Dermis blood vessel endothelial cell (primary cell): Measurements from ENCODE around the gene GAN. TPM values are rescaled to one million over a fixed set of nuclear protein-coding genes. Genes with fewer than 3 reads are reported as not detected.

Experiments
- DNase-seq: peaks from one replicate; pipeline ENCODE4 v3.0.0; 2010
- total RNA-seq: library from RNA; depleted of rRNA; stranded (reverse); fragments of >200 nt; gene quantifications from 2 replicates; pipeline ENCODE4 v1.2.3, GENCODE V29; 2014

The GAN gene
- total RNA-seq, 1 donor from 2014 or later, result 10.7 TPM

GRCh38 chr16:81353895-81354294 lies 39.1 kb downstream of the GAN start:
- no peak for DNase-seq

GRCh38 chr16:81357711-81358260 lies 43.0 kb downstream of the GAN start:
- DNase-seq, result no peak

- DNase-seq, result no peak
Observed at GRCh38 chr16:81358860-81359259, 44.1 kb downstream of the GAN start.

GRCh38 chr16:81360135-81360534 lies 45.4 kb downstream of the GAN start:
- DNase-seq, result no peak

- no peak for DNase-seq
Observed at GRCh38 chr16:81365731-81366130, 51.0 kb downstream of the GAN start.

GRCh38 chr16:81366316-81366932 lies 51.7 kb downstream of the GAN start:
- DNase-seq, result peak; percentile 85

GRCh38 chr16:81367821-81368220 lies 53.1 kb downstream of the GAN start:
- peak; percentile 61 for DNase-seq

GRCh38 chr16:81369888-81370504 lies 55.2 kb downstream of the GAN start:
- no peak for DNase-seq

GRCh38 chr16:81371106-81371505 lies 56.3 kb downstream of the GAN start:
- no peak for DNase-seq

- DNase-seq, result peak; percentile 54
Observed at GRCh38 chr16:81374550-81374949, 59.8 kb downstream of the GAN start.

- DNase-seq, result peak; percentile 83
Observed at GRCh38 chr16:81376880-81377279, 62.1 kb downstream of the GAN start.

GRCh38 chr16:81378049-81378448 lies 63.3 kb downstream of the GAN start:
- no peak for DNase-seq

GRCh38 chr16:81380932-81381331 lies 66.2 kb downstream of the GAN start:
- DNase-seq, result no peak

- DNase-seq, result peak; percentile 90
Observed at GRCh38 chr16:81384006-81384405, 69.2 kb downstream of the GAN start.

- peak; percentile 95 for DNase-seq
Observed at GRCh38 chr16:81385031-81385756, 70.4 kb downstream of the GAN start.

- no peak for DNase-seq
Observed at GRCh38 chr16:81388357-81388756, 73.6 kb downstream of the GAN start.

- DNase-seq, result no peak
Observed at GRCh38 chr16:81390840-81391239, 76.1 kb downstream of the GAN start.

GRCh38 chr16:81392011-81392410 lies 77.2 kb downstream of the GAN start:
- no peak for DNase-seq

- no peak for DNase-seq
Observed at GRCh38 chr16:81394416-81394815, 79.7 kb downstream of the GAN start.

- DNase-seq, result peak; percentile 48
Observed at GRCh38 chr16:81394966-81395655, 80.3 kb downstream of the GAN start.

GRCh38 chr16:81397058-81397878 lies 82.5 kb downstream of the GAN start:
- DNase-seq, result no peak

GRCh38 chr16:81397879-81398520 lies 83.2 kb downstream of the GAN start:
- DNase-seq, result no peak
